Vagina (tissue), 2 donors: Measurements from ENCODE around the gene KCNK1. TPM values are rescaled to one million over a fixed set of nuclear protein-coding genes. Genes with fewer than 3 reads are reported as not detected.

Experiments
- DNase-seq, 2 donors: peaks; one replicate each; pipeline ENCODE4 v3.0.0-alpha.2; 2017; ENCODE audit errors: extremely low spot score in 2 of 2
- H3K27ac ChIP-seq: fragments of 200-600 bp; sonication (generic); one replicate; pipeline ENCODE4 v1.5.1; 2019
- H3K27me3 ChIP-seq: fragments of 200-600 bp; sonication (generic); one replicate; pipeline ENCODE4 v1.5.1; 2019
- H3K36me3 ChIP-seq, 2 donors: fragments of 200-600 bp; sonication (generic); one replicate each; pipeline ENCODE4 v1.5.1; 2017 to 2019
- H3K4me1 ChIP-seq: fragments of 200-600 bp; sonication (generic); one replicate; pipeline ENCODE4 v1.5.1; 2019
- H3K4me3 ChIP-seq, 2 donors: fragments of 200-600 bp; sonication (generic); 1 replicate in 1 of 2; 2 replicates in 1 of 2; pipeline ENCODE4 v1.5.1; 2016 to 2019
- H3K9me3 ChIP-seq: fragments of 200-600 bp; sonication (generic); one replicate; pipeline ENCODE4 v1.5.1; 2019
- POLR2A ChIP-seq, 2 donors: fragments of 450-650 bp; IDR thresholded peaks; one replicate each; pipeline ENCODE4 v1.6.1; 2017; ENCODE audit warnings: antibody characterized with exemption in 2 of 2, mild to moderate bottlenecking in 2 of 2, moderate library complexity in 2 of 2
- POLR2AphosphoS5 ChIP-seq, 2 donors: sonication (generic); formaldehyde crosslinking; IDR thresholded peaks; one replicate each; pipeline ENCODE4 v1.9.0; 2017; ENCODE audit warnings: antibody characterized with exemption in 2 of 2, mild to moderate bottlenecking in 2 of 2, low read depth in 1 of 2; ENCODE audit not compliant: insufficient read depth in 1 of 2
- intact Hi-C: fragments of 100-400 bp; cut with DNase I; formaldehyde crosslinking; loops from one replicate; pipeline ENCODE4 v1.15.1; 2023
- total RNA-seq: library from RNA; depleted of rRNA; stranded (reverse); fragments of >200 nt; gene quantifications from one replicate; pipeline ENCODE4 v1.2.3, GENCODE V29; 2016
- TF ChIP-seq, protein P1 (sequence below), 3 experiments: fragments of 450-650 bp in 2 of 3; fragments of 200-600 bp in 1 of 3; sonication (generic) in 1 of 3; IDR thresholded peaks; one replicate each; pipeline ENCODE4 v1.5.1; 2017 to 2019; ENCODE audit warnings: antibody characterized with exemption in 3 of 3, mild to moderate bottlenecking in 2 of 3, moderate library complexity in 2 of 3

The KCNK1 gene
- total RNA-seq, 1 donor from 2014 or later, result 11.3 TPM

GRCh38 chr1:233664253-233664652, 50.3 kb downstream of the KCNK1 start:
- peaks cover 16% of the 10 kb centered on the region for H3K4me1 ChIP-seq
- TF ChIP-seq POLR2AphosphoS5 (IDR thresholded peaks at IDR 0.05; ENCODE audit: insufficient read depth in 1 of 2, low read depth in 1 of 2) (no peak), POLR2A (IDR thresholded peaks at IDR 0.05) (no peak)
- TF ChIP-seq, protein P1, sequence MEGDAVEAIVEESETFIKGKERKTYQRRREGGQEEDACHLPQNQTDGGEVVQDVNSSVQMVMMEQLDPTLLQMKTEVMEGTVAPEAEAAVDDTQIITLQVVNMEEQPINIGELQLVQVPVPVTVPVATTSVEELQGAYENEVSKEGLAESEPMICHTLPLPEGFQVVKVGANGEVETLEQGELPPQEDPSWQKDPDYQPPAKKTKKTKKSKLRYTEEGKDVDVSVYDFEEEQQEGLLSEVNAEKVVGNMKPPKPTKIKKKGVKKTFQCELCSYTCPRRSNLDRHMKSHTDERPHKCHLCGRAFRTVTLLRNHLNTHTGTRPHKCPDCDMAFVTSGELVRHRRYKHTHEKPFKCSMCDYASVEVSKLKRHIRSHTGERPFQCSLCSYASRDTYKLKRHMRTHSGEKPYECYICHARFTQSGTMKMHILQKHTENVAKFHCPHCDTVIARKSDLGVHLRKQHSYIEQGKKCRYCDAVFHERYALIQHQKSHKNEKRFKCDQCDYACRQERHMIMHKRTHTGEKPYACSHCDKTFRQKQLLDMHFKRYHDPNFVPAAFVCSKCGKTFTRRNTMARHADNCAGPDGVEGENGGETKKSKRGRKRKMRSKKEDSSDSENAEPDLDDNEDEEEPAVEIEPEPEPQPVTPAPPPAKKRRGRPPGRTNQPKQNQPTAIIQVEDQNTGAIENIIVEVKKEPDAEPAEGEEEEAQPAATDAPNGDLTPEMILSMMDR (IDR thresholded peaks at IDR 0.05), result no peak
- no peak overlapping the region for H3K4me3 ChIP-seq
- H3K27ac ChIP-seq, result no peak overlapping the region
- no peaks in the 10 kb centered on the region for H3K27me3 ChIP-seq
- intact Hi-C loops, result no loop called here
- no peak for DNase-seq
- no peaks in the 10 kb centered on the region for H3K9me3 ChIP-seq
- H3K36me3 ChIP-seq, result no peaks in the 10 kb centered on the region

- no peaks in the 10 kb centered on the region for H3K36me3 ChIP-seq
- H3K4me1 ChIP-seq, result peaks cover 18% of the 10 kb centered on the region
- no peaks in the 10 kb centered on the region for H3K9me3 ChIP-seq
- TF ChIP-seq POLR2A (IDR thresholded peaks at IDR 0.05) (no peak), POLR2AphosphoS5 (IDR thresholded peaks at IDR 0.05; ENCODE audit: insufficient read depth in 1 of 2, low read depth in 1 of 2) (no peak)
- TF ChIP-seq, protein P1 (IDR thresholded peaks at IDR 0.05), result no peak
- no peak for DNase-seq
- no peak overlapping the region for H3K27ac ChIP-seq
- no peaks in the 10 kb centered on the region for H3K27me3 ChIP-seq
- intact Hi-C loops, result no loop called here
- no peak overlapping the region for H3K4me3 ChIP-seq
These were observed 51.1 kb downstream of the KCNK1 start for GRCh38 chr1:233664804-233665574.

DNA sequence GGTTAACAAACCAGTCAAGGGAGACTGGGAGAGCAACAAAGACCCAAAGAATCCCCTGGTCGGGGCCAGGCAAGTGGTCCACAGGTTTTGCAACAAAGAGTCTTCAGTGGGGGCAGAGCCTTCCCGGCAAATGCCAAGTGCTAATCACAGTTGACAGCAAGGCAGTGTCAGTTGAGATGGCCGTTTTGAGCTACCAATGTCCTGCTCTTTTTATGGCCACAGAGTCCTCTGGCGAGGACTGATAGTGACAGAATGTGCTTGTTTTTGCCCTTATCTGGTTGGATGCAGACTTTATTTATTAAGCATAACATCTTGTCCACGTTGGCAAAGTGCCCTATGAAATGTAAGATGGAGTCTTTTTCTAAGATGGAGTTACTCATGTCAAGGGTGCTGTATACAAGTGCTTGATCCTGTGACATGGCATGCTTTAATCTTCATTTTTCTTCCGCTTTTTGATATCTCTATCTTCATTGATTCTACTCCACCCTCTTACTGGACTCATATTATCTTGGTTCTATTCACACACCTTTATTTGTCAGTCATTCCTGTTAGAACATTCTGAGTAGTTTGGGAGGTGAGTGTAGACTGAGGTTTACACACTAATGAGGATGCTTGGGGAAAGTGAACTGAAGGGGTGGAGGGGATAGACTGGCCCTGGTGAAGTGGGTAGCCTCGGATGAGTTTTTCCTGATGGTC, 51.8 kb downstream of the KCNK1 start:
- intact Hi-C loops, result no loop called here
- Histone ChIP-seq H3K4me1 (peaks cover 18% of the 10 kb centered on the region), H3K9me3 (no peaks in the 10 kb centered on the region), H3K36me3 (no peaks in the 10 kb centered on the region), H3K4me3 (no peak overlapping the region), H3K27ac (no peak overlapping the region), H3K27me3 (no peaks in the 10 kb centered on the region)
- TF ChIP-seq POLR2AphosphoS5 (IDR thresholded peaks at IDR 0.05; ENCODE audit: insufficient read depth in 1 of 2, low read depth in 1 of 2) (no peak), POLR2A (IDR thresholded peaks at IDR 0.05) (no peak)
- TF ChIP-seq, protein P1 (IDR thresholded peaks at IDR 0.05), result no peak
- no peak for DNase-seq

DNA sequence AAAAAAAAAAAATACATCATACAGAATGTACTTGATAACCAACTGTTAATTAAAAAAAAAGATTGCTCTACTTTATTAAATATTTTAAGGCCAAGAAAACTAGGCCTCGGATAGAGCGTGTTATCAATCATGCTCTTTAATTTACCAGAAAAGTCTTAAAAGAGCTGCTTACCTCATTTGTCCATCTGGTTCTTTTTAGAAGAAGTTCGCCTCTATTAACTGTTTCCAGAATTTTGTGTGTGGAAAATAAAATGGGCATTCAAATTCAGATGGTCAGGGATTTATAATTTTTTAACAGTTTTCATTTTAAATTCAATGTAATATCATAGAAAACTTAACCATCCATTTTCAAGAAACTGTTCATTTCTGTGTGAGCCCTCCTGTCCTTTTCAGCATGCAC, 53.8 kb downstream of the KCNK1 start:
- H3K4me1 ChIP-seq, result peaks cover 18% of the 10 kb centered on the region
- H3K4me3 ChIP-seq, result no peak overlapping the region
- H3K9me3 ChIP-seq, result no peaks in the 10 kb centered on the region
- no peaks in the 10 kb centered on the region for H3K36me3 ChIP-seq
- H3K27me3 ChIP-seq, result no peaks in the 10 kb centered on the region
- DNase-seq, result no peak
- peak overlapping the region; percentile 48 for H3K27ac ChIP-seq
- intact Hi-C loops, result no loop called here
- TF ChIP-seq, protein P1 (IDR thresholded peaks at IDR 0.05), result no peak
- TF ChIP-seq POLR2AphosphoS5 (IDR thresholded peaks at IDR 0.05; ENCODE audit: insufficient read depth in 1 of 2, low read depth in 1 of 2) (no peak), POLR2A (IDR thresholded peaks at IDR 0.05) (no peak)
